Bone marrow (tissue), 2 donors: ENCODE results near the gene LTBP1.

Source experiments
- DNase-seq, 2 donors: peaks; one replicate each; lab custom pipeline; 2025; lab: John Stamatoyannopoulos, UW

LTBP1 gene

GRCh38 chr2:33267043-33267442, 320.3 kb downstream of the LTBP1 start:
- DNase-seq: no peak

DNA sequence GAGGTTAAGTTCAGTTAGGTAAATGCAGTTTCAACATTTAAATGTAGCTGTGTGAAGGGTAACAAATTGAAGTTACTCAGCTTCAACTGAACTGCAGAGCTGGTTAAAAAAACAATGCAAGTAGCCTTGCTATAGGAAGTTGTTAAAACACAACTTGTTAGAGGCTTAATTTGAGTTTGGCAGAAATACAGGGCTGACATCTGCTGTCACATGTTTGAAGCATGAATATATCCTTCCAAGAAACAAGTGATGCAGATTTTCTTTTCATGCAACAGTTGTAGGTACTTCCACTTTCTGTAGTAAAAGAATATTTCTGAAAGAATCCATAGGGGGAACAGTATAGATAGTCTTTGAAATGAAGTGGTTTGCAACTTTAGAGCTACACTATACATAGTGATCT, 321.0 kb downstream of the LTBP1 start:
- no peak for DNase-seq

DNA sequence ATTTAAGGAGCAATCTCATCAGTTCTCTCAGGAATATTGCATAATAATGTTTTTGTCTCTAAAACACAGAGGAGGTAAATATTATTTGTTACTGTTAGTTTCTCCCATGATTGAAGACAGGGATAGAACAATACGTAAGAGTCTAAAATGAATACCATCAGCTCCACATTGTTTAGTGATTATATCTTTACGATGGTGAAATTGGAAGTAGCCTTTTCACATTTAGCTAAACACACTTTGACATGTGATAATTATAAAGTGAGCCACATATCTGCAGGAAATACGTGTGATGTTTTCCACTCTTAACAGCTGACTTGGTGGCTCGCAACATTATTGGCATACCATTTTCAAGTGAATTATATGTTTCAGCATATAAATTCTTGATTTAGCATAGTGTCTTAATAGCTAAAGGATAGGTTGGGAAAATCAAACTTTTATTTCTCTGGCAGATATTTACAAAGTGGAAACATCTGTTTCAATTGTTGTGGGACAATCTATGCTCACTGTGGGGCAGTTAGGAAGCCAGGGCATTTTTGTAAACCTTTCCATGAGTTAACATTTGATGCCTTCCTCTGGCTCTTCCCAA, 321.6 kb downstream of the LTBP1 start:
- no peak for DNase-seq

- DNase-seq: no peak
Measured at GRCh38 chr2:33272001-33272400, 325.2 kb downstream of the LTBP1 start.

DNA sequence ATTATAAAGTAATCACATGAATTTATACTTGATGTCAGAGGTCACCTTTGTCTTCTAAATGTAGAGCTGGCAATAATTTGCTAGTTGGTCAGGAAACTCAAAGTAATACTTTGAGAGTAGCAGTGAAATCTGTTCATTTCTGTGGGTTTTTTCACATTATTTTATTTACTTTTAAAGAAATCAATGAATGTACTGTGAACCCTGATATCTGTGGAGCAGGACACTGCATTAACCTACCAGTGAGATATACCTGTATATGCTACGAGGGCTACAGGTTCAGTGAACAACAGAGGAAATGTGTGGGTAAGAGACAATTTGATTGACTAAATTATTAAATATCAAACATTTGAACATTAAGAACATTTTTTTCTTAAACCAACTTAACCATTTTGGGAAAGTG, 326.7 kb downstream of the LTBP1 start:
- DNase-seq: no peak

DNA sequence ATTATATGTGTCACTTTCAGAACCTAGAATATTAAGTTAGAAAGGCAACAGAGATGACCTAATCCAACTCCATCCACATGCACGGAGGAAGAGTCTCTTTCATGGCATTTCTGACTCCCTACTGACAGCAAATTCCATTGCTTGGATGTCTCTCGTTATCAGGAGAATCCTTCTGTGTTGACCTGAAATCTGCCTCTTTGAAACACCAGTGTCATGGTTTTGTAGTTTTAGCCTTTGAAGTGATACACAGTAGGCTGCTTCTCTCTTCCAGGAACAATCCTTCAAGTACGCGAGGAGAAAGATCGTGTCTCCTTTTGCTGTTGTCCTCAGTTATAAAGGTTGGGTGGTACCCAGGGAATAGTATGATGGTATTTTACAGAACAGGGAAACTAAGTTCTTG, 327.8 kb downstream of the LTBP1 start:
- DNase-seq: no peak

DNA sequence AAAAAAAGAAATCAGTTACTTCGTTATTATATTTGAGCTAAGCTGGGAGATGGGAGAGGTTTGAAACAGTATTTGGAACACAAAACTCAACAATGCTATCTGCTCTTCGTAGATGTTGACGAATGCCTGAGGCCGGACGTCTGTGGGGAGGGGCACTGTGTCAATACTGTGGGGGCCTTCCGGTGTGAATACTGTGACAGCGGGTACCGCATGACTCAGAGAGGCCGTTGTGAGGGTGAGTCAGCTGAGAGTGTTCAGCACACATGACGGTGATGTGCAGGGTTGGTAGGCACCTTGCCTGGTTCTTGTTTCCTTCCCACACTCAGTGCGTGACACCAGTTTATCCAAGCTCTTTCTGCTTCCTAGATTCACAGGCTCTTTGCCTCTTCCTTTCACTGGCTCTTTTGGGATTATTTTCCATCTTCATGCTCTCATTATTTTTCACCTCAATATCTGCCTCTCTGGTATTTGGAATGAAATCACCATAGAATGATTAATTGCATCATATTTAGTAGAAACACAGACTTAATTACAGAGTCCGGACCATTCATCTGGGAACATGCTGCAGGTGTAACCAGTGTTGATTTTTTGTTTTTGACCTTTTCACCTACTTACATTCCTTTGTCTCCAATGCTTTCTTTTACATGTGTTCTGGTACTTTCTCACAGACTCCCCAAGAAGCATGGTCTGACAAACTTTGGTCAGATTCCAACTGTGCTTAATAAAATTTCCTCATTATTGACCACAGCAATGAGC, 329.1 kb downstream of the LTBP1 start:
- no peak for DNase-seq

GRCh38 chr2:33277002-33277426, 330.3 kb downstream of the LTBP1 start:
- no peak for DNase-seq

GRCh38 chr2:33278245-33278943, 331.6 kb downstream of the LTBP1 start:
- DNase-seq: no peak

DNA sequence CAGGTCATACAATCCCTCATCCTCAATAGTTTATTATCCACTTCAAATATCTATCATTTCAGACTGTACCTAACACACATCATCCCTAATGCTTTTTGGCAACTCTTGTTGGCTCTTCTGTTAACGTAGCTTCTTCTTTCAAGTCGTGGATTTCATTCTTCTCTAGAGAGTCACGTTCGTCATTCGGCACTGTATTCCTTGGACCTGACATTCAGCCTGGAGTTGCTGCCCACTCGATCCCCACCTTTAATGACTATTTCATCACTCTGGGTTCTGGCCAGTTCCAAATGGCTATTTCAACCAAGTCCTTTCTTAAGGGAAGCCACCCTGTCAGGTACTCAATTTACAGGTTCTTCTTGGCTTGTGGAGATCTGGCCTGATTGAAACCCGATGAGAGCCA, 337.5 kb downstream of the LTBP1 start:
- no peak for DNase-seq

DNA sequence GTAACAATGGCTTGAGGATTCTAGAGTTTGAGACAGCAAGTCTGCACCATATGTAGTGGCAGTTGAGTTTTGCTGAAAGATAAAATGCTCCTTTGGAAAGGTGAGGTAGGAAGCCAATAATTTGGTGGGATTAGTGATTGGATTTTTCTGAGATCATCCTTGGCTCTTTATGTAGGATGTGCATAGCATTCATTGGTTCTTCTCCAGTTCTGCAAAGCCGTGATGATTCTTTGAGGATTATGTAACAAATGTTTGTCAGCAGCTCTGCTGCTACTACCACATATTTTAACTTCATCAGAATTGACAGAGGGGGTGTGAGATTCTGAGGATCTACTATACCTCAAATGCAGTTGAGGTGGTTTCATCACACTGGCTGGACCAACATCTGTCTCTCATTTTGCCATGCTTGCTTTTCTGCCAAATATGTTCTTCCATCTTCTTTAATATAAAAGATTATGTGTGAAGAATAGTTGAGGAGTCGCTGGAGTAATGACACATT, 340.8 kb downstream of the LTBP1 start:
- DNase-seq: no peak

GRCh38 chr2:33288011-33288410, 341.3 kb downstream of the LTBP1 start:
- DNase-seq: no peak

GRCh38 chr2:33289961-33290360, 343.2 kb downstream of the LTBP1 start:
- no peak for DNase-seq

DNA sequence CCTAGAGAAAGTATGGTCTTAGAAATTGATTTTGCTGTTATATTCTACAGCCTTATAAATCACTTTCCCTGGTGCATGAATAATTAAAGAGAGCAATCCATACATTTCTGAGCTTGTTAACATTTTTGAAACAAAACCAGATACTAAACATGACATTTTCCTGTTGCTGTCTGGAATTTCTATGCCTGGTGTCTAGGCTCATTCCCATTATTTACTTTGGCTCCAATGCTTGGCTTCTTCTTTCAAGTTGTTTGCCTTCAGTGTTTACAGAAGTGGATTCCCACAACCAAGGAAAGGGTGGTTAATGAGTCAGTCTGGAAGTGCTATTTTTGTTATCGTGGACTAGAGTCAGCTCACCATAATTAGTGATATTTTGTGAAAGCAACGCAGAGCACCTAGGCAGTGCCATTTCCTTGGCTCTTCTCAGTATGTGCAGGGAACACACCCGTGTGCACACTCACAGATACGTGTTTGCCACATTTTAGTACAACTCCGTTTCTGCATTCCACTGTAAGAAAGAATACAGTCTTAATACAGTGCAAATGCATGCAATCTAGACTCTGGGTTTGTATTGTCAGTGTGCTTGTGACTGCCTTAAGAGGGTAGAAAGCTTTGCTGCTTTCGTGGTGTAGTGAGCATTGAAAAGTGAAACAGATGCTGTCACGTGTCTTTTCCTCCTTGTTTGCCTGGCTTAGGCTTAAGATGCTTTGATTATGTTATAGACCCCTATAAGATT, 344.7 kb downstream of the LTBP1 start:
- DNase-seq: no peak

GRCh38 chr2:33292063-33292462, 345.3 kb downstream of the LTBP1 start:
- no peak for DNase-seq

- no peak for DNase-seq
Measured at GRCh38 chr2:33292981-33293595, 346.3 kb downstream of the LTBP1 start.

- DNase-seq: no peak
Measured at GRCh38 chr2:33298233-33298632, 351.5 kb downstream of the LTBP1 start.

GRCh38 chr2:33301355-33301754, 354.6 kb downstream of the LTBP1 start:
- no peak for DNase-seq

DNA sequence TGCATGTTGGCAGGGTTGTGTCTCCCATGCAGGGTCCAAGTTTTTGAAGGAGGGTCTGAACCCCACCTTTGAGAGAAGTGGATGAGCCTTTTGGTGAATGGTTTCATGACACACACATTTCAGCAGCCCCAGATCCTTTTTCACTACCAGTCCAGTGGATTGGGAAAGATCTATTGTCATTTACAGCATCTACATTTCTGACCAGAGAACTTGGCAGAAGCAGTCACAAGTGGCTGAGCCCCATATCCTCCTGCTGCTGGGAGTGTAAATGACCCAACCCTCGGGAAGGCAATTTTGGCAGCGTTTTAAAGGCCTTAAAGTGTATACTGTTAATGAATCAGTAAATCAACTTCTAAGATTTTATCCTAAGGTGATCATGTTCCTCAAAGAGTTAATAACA, 355.6 kb downstream of the LTBP1 start:
- DNase-seq: no peak

DNA sequence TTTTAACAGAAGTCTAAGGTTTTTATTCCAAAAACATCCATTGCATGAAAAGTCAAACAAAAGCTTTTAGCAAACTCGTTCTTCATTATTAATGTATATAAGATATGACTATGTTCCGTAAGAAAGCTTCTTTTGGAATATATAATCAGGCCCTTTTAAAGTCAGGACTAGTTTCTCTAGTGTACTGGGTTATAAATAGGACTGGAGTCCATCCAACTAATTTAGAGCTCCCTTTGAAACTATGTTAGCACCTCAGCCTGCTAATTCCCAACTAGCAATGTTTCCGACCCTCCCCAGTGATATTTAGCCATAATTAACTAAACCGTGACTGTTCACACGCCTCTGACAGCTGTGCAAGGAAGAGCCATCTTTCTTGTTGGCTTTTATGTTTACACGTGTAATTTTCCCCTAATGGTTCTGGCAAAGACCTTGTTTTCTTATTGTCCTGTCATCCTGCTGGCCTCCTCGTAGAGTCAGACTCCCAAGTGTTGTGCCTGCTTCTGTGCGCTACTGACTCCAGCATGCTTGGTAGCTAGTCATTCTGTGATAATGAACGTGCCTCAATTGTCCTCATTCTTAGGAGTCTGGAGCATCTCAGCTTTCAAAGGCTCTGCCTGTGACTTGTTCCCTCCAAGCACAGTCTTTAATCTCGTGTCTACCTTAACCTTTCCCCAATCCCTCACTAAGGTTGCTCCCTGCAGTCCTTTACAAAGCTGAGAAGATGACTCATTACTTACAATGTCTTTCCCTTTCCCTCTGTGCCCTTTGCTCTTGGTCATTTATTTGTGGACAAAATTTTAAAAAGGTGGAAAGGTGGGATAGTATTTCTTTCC, 357.5 kb downstream of the LTBP1 start:
- no peak for DNase-seq

DNA sequence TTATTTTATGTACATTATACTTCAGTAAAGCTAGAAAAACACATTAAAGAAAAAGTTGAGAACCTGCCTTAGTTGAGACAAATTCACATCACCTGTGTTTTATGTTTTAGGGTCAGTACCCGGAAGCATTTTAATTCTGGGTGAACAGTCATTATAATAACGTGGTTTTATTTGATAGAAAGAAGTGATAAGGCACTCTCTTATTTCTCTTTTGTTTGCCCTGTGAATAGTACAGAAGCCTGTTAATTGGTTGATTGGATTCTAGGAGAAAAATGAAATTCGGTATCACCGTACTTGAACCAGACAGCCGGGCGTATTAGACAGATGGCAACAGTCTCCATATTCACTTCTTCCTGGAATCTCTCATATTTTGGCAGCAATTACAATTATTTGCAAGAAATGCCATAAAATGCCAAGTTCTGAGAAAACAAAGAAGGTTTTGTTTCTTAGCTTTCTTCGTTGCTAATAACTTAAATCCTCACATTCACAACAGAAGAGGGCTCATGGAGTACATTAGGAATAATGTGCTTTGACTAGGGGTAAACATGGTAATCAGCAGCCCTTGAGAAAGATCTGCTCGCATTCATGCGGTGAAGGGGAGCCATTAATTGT, 361.0 kb downstream of the LTBP1 start:
- no peak for DNase-seq
